GM10248 (cell line): Measurements from ENCODE around the gene WIPF1.

Experiments used
- CTCF ChIA-PET: fragments of 300-600 bp; sonication (Branson Sonifier 250); formaldehyde crosslinking; extraction: SDS; loops from one replicate; lab custom pipeline; 2021; ENCODE audit warnings: antibody characterized with exemption; lab: Yijun Ruan, JAX
- POLR2A ChIA-PET: fragments of 350-650 bp; sonication (Branson Sonifier 250); formaldehyde crosslinking; extraction: SDS; loops from one replicate; lab custom pipeline; 2020; ENCODE audit warnings: antibody characterized with exemption; lab: Yijun Ruan, JAX
- DNase-seq: peaks from one replicate; pipeline ENCODE4 v3.0.0; 2012; ENCODE audit errors: extremely low spot score
- CTCF ChIP-seq: IDR thresholded peaks from 2 replicates; pipeline ENCODE4 v1.5.1; 2012; ENCODE audit warnings: mild to moderate bottlenecking, low read depth; ENCODE audit errors: extremely low read depth, missing control alignments, control extremely low read depth

WIPF1 gene

GRCh38 chr2:174597009-174597344, 627 bp downstream of the WIPF1 start:
- ChIA-PET POLR2A (interaction anchor here (1.2 kb wide), 1 partner anchor 12 kb away, joined by 4 read pairs; no protein-coding TSS in a partner anchor), CTCF (interaction anchor here (1.5 to 12.6 kb wide), 8 partner anchors 12 to 134 kb away, joined by 4 to 95 read pairs (median 10); no protein-coding TSS in a partner anchor)
- no peak for TF ChIP-seq CTCF
- no peak for DNase-seq

GRCh38 chr2:174595891-174596397, 1.7 kb downstream of the WIPF1 start:
- ChIA-PET POLR2A (interaction anchor here (0.8 to 0.9 kb wide), 3 partner anchors 12 to 15 kb away, joined by 3 to 4 read pairs (median 3); no protein-coding TSS in a partner anchor), CTCF (interaction anchor here (1.5 to 12.6 kb wide), 7 partner anchors 13 to 133 kb away, joined by 4 to 95 read pairs (median 14); no protein-coding TSS in a partner anchor)
- no peak for TF ChIP-seq CTCF
- no peak for DNase-seq

GRCh38 chr2:174595116-174595809, 2.3 kb downstream of the WIPF1 start:
- TF ChIP-seq CTCF = no peak
- POLR2A ChIA-PET = interaction anchor here (0.7 to 0.9 kb wide), 4 partner anchors 12 to 850 kb away, joined by 3 to 8 read pairs (median 5); no protein-coding TSS in a partner anchor
- CTCF ChIA-PET = interaction anchor here (0.6 to 12.6 kb wide), 11 partner anchors 8 to 265 kb away, joined by 3 to 95 read pairs (median 10); no protein-coding TSS in a partner anchor
- no peak for DNase-seq

GRCh38 chr2:174594456-174594855, 3.1 kb downstream of the WIPF1 start:
- TF ChIP-seq CTCF = no peak
- ChIA-PET POLR2A (no interaction called here), CTCF (interaction anchor here (0.9 to 12.6 kb wide), 12 partner anchors 8 to 132 kb away, joined by 3 to 95 read pairs (median 8); no protein-coding TSS in a partner anchor)
- no peak for DNase-seq

GRCh38 chr2:174593574-174594203, 3.9 kb downstream of the WIPF1 start:
- POLR2A ChIA-PET = no interaction called here

More at GRCh38 chr2:174593574-174594203, 3.9 kb downstream of the WIPF1 start:
- CTCF ChIA-PET = interaction anchor here (1.0 to 12.6 kb wide), 9 partner anchors 9 to 130 kb away, joined by 3 to 95 read pairs (median 6); no protein-coding TSS in a partner anchor
- TF ChIP-seq CTCF = no peak
- peak; percentile 50 for DNase-seq
